Colonic mucosa (tissue), 4 donors: Measurements from ENCODE around the gene AKAP8. TPM values are rescaled to one million over a fixed set of nuclear protein-coding genes. Genes with fewer than 3 reads are reported as not detected.

Source experiments
- DNase-seq: peaks from one replicate; pipeline ENCODE4 v3.0.0-alpha.2; 2020
- H3K27ac ChIP-seq: fragments of 200-600 bp; one replicate; pipeline ENCODE4 v1.8.0; 2021
- H3K27me3 ChIP-seq: fragments of 200-600 bp; one replicate; pipeline ENCODE4 v1.8.0; 2021
- H3K36me3 ChIP-seq: fragments of 200-600 bp; one replicate; pipeline ENCODE4 v1.8.0; 2021
- H3K4me1 ChIP-seq: fragments of 200-600 bp; one replicate; pipeline ENCODE4 v1.8.0; 2021; ENCODE audit warnings: mild to moderate bottlenecking
- H3K4me3 ChIP-seq: fragments of 200-600 bp; one replicate; pipeline ENCODE4 v1.8.0; 2021
- H3K9ac ChIP-seq, 2 donors: one replicate each; pipeline ENCODE4 v1.7.0; 2013; ENCODE audit warnings: control low read depth in 2 of 2, low read depth in 2 of 2, low read length in 2 of 2
- H3K9me3 ChIP-seq: fragments of 200-600 bp; one replicate; pipeline ENCODE4 v1.8.0; 2021
- CTCF ChIP-seq: fragments of 200-600 bp; IDR thresholded peaks from one replicate; pipeline ENCODE4 v1.8.0; 2022; ENCODE audit warnings: antibody characterized with exemption, mild to moderate bottlenecking
- intact Hi-C: fragments of 100-400 bp; cut with DNase I; formaldehyde crosslinking; loops from one replicate; pipeline ENCODE4 v1.14.1; 2022
- total RNA-seq, 2 donors: library from RNA; stranded (reverse); fragmentation: NEBNext Ultra II Directional in 1 of 2; extraction: Animal tissue kit (Norgen Biotek cat#: 25700) in 1 of 2; gene quantifications; one replicate each; pipeline ENCODE4 v1.2.1, GENCODE V29; 2021
- donor health status: healthy.
- donor health status: DM: no; HTN: no; CAD: no.
- donor health status: DM: no; HTN: no; CAD: no.

AKAP8 gene
- total RNA-seq, 2 donors from 2014 or later = 37.0 to 55.2 TPM

GRCh38 chr19:15425321-15425950 is 45.8 kb upstream of the AKAP8 start:
- H3K9ac ChIP-seq = no peak overlapping the region
- intact Hi-C loops = loop anchor here (10.0 kb wide), 1 partner anchor 129 kb away; no protein-coding TSS in a partner anchor
- no peaks in the 10 kb centered on the region for H3K4me1 ChIP-seq
- no peak for TF ChIP-seq CTCF
- no peak overlapping the region for H3K27ac ChIP-seq
- H3K36me3 ChIP-seq = peaks cover 7% of the 10 kb centered on the region
- DNase-seq = no peak
- H3K4me3 ChIP-seq = no peak overlapping the region
- H3K27me3 ChIP-seq = no peaks in the 10 kb centered on the region
- H3K9me3 ChIP-seq = no peaks in the 10 kb centered on the region

DNA sequence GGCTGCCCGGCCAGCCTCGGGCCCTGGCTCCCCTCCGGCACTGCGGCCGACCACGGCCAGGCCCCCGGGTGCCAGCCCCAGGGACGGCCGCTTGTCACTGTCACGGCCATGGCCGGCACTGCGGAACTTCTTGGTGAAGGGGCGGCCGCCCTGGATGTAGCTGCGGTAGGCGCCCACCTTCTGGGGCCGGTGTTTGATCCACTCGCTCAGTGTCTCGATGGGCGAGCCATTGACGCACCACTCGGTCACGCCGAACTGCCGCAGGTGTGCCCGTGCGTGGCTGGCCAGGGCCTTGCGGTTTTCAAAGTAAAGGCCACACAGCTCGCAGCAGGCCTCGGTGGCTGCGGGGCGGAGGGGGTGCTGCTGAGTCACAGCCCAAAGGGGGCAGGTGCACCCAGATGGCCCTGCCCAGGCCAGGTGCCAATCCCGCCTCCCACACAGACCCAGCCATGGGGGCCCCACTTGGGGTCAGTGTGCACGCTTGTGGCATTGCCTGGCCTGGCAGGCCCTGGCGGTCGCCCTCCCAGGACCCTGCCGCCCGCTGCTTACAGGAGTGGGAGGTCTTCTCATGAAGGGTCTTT is 45.2 kb upstream of the AKAP8 start:
- no peak for DNase-seq
- Histone ChIP-seq H3K27me3 (no peaks in the 10 kb centered on the region), H3K4me3 (no peak overlapping the region), H3K9ac (no peak overlapping the region), H3K36me3 (peaks cover 7% of the 10 kb centered on the region), H3K27ac (no peak overlapping the region), H3K9me3 (no peaks in the 10 kb centered on the region), H3K4me1 (peaks cover under 1% of the 10 kb centered on the region)
- TF ChIP-seq CTCF = no peak
- intact Hi-C loops = loop anchor here (10.0 kb wide), 1 partner anchor 130 kb away; no protein-coding TSS in a partner anchor

DNA sequence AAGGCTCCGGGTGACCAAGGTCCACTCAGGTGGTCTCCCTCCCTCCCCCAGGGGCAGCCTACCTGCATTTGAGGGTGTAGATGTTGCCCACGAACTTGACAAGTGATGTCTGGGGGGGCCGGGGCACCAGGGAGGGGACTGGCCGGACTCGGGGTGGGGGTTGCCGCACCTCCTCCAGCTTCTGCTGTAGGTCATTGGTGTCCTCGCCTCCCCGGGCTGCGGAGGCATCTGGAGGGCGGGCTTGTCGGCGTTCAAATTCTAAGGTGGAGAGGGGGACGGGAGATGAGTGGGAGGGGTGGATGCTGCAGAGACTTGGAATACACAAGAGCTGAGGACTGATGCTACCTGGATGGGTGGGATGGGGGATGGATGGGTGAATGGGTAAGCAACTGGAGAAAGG is 44.5 kb upstream of the AKAP8 start:
- Histone ChIP-seq H3K27ac (no peak overlapping the region), H3K4me3 (no peak overlapping the region), H3K4me1 (peaks cover 6% of the 10 kb centered on the region), H3K27me3 (no peaks in the 10 kb centered on the region), H3K9me3 (no peaks in the 10 kb centered on the region), H3K36me3 (peaks cover 7% of the 10 kb centered on the region), H3K9ac (no peak overlapping the region)
- intact Hi-C loops = loop anchor here (10.0 kb wide), 1 partner anchor 131 kb away; no protein-coding TSS in a partner anchor
- TF ChIP-seq CTCF = no peak
- no peak for DNase-seq

DNA sequence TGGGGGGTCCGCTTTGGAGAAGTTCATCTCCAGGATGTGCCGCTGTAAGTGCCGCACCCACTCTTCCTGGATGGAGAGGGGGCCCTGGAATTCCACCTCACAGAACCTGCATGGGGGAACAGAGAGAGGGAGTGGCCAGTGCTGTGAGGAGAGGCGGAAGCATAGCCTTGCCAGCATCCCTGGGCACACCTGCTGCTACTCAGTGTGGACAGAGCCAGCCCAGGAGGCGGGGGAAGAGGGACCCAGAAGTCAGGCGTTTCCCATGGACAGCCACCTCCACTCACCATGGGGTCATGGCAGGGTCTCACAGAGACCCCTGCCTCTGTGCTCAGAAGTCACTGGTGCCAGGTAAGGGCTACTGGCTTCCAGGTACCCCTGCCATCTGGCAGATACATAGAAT is 43.5 kb upstream of the AKAP8 start:
- Histone ChIP-seq H3K9ac (no peak overlapping the region), H3K4me1 (peaks cover 6% of the 10 kb centered on the region), H3K27me3 (no peaks in the 10 kb centered on the region), H3K36me3 (peaks cover 7% of the 10 kb centered on the region), H3K9me3 (no peaks in the 10 kb centered on the region), H3K27ac (no peak overlapping the region), H3K4me3 (no peak overlapping the region)
- DNase-seq = no peak
- intact Hi-C loops = loop anchor here (10.0 kb wide), 1 partner anchor 132 kb away; no protein-coding TSS in a partner anchor
- TF ChIP-seq CTCF = no peak

GRCh38 chr19:15422296-15423075 is 42.9 kb upstream of the AKAP8 start:
- Histone ChIP-seq H3K36me3 (peaks cover 7% of the 10 kb centered on the region), H3K27ac (no peak overlapping the region), H3K4me1 (peaks cover 8% of the 10 kb centered on the region), H3K9ac (no peak overlapping the region), H3K4me3 (no peak overlapping the region), H3K9me3 (no peaks in the 10 kb centered on the region), H3K27me3 (no peaks in the 10 kb centered on the region)
- DNase-seq = no peak
- intact Hi-C loops = loop anchor here (10.0 kb wide), 1 partner anchor 132 kb away; no protein-coding TSS in a partner anchor
- TF ChIP-seq CTCF = no peak
